GM12878 (cell line): ENCODE results near the gene GRB10. TPM values are rescaled to one million over a fixed set of nuclear protein-coding genes. Genes with fewer than 3 reads are reported as not detected.

Experiments
- ATAC-seq: fragments of 200-7000 bp; cut with Tn5 transposase; 3 replicates; pipeline ENCODE4 v1.9.1; 2020; ENCODE audit warnings: mild to moderate bottlenecking, moderate library complexity
- BruUV-seq: library from RNA; stranded (reverse); fragments of 400-500 nt; replicated peaks from 2 replicates; lab custom pipeline; 2021; lab: Mats Ljungman, UMichigan
- CTCF ChIA-PET: fragments of 300-600 bp; sonication (Branson Sonifier 250); formaldehyde crosslinking; extraction: SDS; loops from one replicate; lab custom pipeline; 2021; ENCODE audit warnings: inconsistent platforms; lab: Yijun Ruan, JAX
- POLR2A ChIA-PET: fragments of 350-600 bp; formaldehyde crosslinking; extraction: SDS; loops from one replicate; lab custom pipeline; 2021; ENCODE audit warnings: inconsistent platforms; lab: Charles Lee
- RAD21 ChIA-PET: fragments of 300-600 bp; sonication (Branson Sonifier 250); formaldehyde crosslinking; loops from one replicate; lab custom pipeline; 2023; ENCODE audit warnings: antibody characterized with exemption; ENCODE audit not compliant: unreplicated experiment; lab: Charles Lee
- SMC1A ChIA-PET: fragments of 300-600 bp; sonication (Branson Sonifier 250); formaldehyde crosslinking; loops from one replicate; lab custom pipeline; 2023; ENCODE audit not compliant: unreplicated experiment, uncharacterized antibody; lab: Charles Lee
- DNase-seq: peaks from one replicate; pipeline ENCODE4 v3.0.0-alpha.2; 2011; ENCODE audit warnings: low read depth, low spot score
- FAIRE-seq: peaks from 3 replicates; lab custom pipeline; 2011; peaks lifted over from hg19 to GRCh38; lab: Jason Lieb, UNC
- H2AFZ ChIP-seq: 2 replicates; pipeline ENCODE4 v1.6.0; 2011; ENCODE audit warnings: low read depth, low read length, control low read depth; ENCODE audit not compliant: control insufficient read depth
- H3K27ac ChIP-seq: 2 replicates; pipeline ENCODE4 v1.5.1; 2011; ENCODE audit warnings: control low read depth; ENCODE audit not compliant: control insufficient read depth, insufficient read depth
- H3K27me3 ChIP-seq, 2 experiments: replicated peaks in 1 of 2; 2 replicates each; pipeline versions ENCODE4 v1.6.0 to v1.6.1; 2011; ENCODE audit warnings: low read length in 1 of 2; ENCODE audit not compliant: control insufficient read depth in 2 of 2, insufficient read depth in 2 of 2
- H3K36me3 ChIP-seq, 2 experiments: 2 replicates each; pipeline ENCODE4 v1.5.1; 2011; ENCODE audit warnings: low read length in 1 of 2; ENCODE audit not compliant: control insufficient read depth in 2 of 2, insufficient read depth in 2 of 2
- H3K4me1 ChIP-seq: 2 replicates; pipeline ENCODE4 v1.6.1; 2011; ENCODE audit warnings: mild to moderate bottlenecking, low read length, moderate library complexity, mixed read lengths; ENCODE audit not compliant: control insufficient read depth, insufficient read depth
- H3K4me2 ChIP-seq: 2 replicates; pipeline ENCODE4 v1.6.0; 2011; ENCODE audit warnings: control low read depth; ENCODE audit not compliant: control insufficient read depth, insufficient read depth
- H3K4me3 ChIP-seq: fragments of 200-600 bp; sonication (generic); 2 replicates; pipeline ENCODE4 v1.5.1; 2016
- H3K79me2 ChIP-seq: 2 replicates; pipeline ENCODE4 v1.6.0; 2011; ENCODE audit warnings: low read length; ENCODE audit not compliant: control insufficient read depth, insufficient read depth
- H3K9ac ChIP-seq: 2 replicates; pipeline ENCODE4 v1.8.0; 2011; ENCODE audit warnings: low read length, control low read depth, mixed read lengths; ENCODE audit not compliant: control insufficient read depth, insufficient read depth
- H3K9me3 ChIP-seq: replicated peaks from 3 replicates; pipeline ENCODE4 v1.5.1; 2011; ENCODE audit warnings: mild to moderate bottlenecking, low read length; ENCODE audit not compliant: control insufficient read depth, insufficient read depth
- H4K20me1 ChIP-seq: 2 replicates; pipeline ENCODE4 v1.6.0; 2011; ENCODE audit not compliant: control insufficient read depth, insufficient read depth
- BMI1 ChIP-seq: fragments of 450-650 bp; IDR thresholded peaks from 2 replicates; pipeline ENCODE4 v1.6.1; 2016; ENCODE audit warnings: mild to moderate bottlenecking, moderate library complexity, borderline replicate concordance
- CREB1 ChIP-seq: IDR thresholded peaks from 2 replicates; pipeline ENCODE4 v1.6.1; 2012; ENCODE audit warnings: low read depth, mild to moderate bottlenecking, inconsistent platforms
- DPF2 ChIP-seq: fragments of 450-650 bp; IDR thresholded peaks from 2 replicates; pipeline ENCODE4 v1.6.1; 2017; ENCODE audit warnings: mild to moderate bottlenecking
- EZH2 ChIP-seq: IDR thresholded peaks from 2 replicates; pipeline ENCODE4 v1.6.1; 2012; ENCODE audit warnings: low read depth, mild to moderate bottlenecking, control low read depth, inconsistent platforms, low read length, borderline replicate concordance; ENCODE audit not compliant: control insufficient read depth
- HDGF ChIP-seq: fragments of 450-650 bp; IDR thresholded peaks from 2 replicates; pipeline ENCODE4 v1.6.1; 2016; ENCODE audit warnings: antibody characterized with exemption
- KDM1A ChIP-seq: fragments of 200-600 bp; sonication (generic); IDR thresholded peaks from 2 replicates; pipeline ENCODE4 v1.6.1; 2016; ENCODE audit warnings: borderline replicate concordance
- RELB ChIP-seq: fragments of 450-650 bp; IDR thresholded peaks from 2 replicates; pipeline ENCODE4 v1.6.1; 2017; ENCODE audit warnings: low read depth, mild to moderate bottlenecking, moderate library complexity
- SREBF2 ChIP-seq: IDR thresholded peaks from 2 replicates; pipeline ENCODE4 v1.6.1; 2012; ENCODE audit warnings: mild to moderate bottlenecking, low read length
- TBL1XR1 ChIP-seq: IDR thresholded peaks from 2 replicates; pipeline ENCODE4 v1.6.1; 2012; ENCODE audit warnings: low read depth, low read length, improper control_type of control experiment
- USF2 ChIP-seq: IDR thresholded peaks from 2 replicates; pipeline ENCODE4 v1.6.1; 2011; ENCODE audit warnings: low read depth, low read length, improper control_type of control experiment, borderline replicate concordance
- ZBTB33 ChIP-seq: fragments of 450-650 bp; IDR thresholded peaks from 2 replicates; pipeline ENCODE4 v1.6.1; 2017; ENCODE audit warnings: mild to moderate bottlenecking
- ZBTB4 ChIP-seq: fragments of 450-650 bp; formaldehyde crosslinking; IDR thresholded peaks from 2 replicates; pipeline ENCODE4 v1.4.0; 2022; ENCODE audit warnings: mild to moderate bottlenecking, moderate library complexity
- ZNF217 ChIP-seq: fragments of 450-650 bp; IDR thresholded peaks from 2 replicates; pipeline ENCODE4 v1.6.1; 2017; ENCODE audit warnings: antibody characterized with exemption, mild to moderate bottlenecking
- WGBS: methylation state at CpG from one replicate; pipeline ENCODE4 v1.1.6; 2016; ENCODE audit warnings: low lambda C conversion rate; ENCODE audit not compliant: insufficient replicate concordance, insufficient coverage; ENCODE audit errors: missing lambda C conversion rate; 5-methylcytosine and 5-hydroxymethylcytosine counted together
- in situ Hi-C: fragments of 300-500 bp; cut with MboI; formaldehyde crosslinking; loops from 9 replicates; pipeline ENCODE4 v1.14.3; 2018; ENCODE audit warnings: mixed read lengths
- intact Hi-C: fragments of 100-400 bp; cut with micrococcal nuclease; formaldehyde crosslinking; loops from one replicate; pipeline ENCODE4 v1.14.2; 2022; ENCODE audit not compliant: unreplicated experiment
- polyA plus RNA-seq, 11 experiments: library from polyadenylated mRNA; depleted of rRNA in 4 of 11; unstranded in 6 of 11; stranded (reverse) in 5 of 11; fragments of >200 nt; fragmentation: Nextera tagmentation in 4 of 11; fragmentation: Illumina TruSeq in 1 of 11; extraction: Ambion mirVana in 4 of 11; extraction: Trizol in 1 of 11; gene quantifications; 1 replicate in 1 of 11; 2 replicates in 10 of 11; pipeline versions ENCODE4 v1.2.1 to v1.2.3, GENCODE V29; 2011 to 2016; ENCODE audit warnings: inconsistent platforms in 2 of 11, missing spikeins in 2 of 11, low read depth in 1 of 11
- total RNA-seq, 4 experiments: library from RNA; depleted of rRNA in 3 of 4; stranded (reverse); fragments of >200 nt in 3 of 4; fragmentation: Illumina TruSeq in 1 of 4; extraction: Trizol in 1 of 4; gene quantifications; 2 replicates each; pipeline versions ENCODE4 v1.2.1 to v1.2.3, GENCODE V29; 2013 to 2021
- TF ChIP-seq, protein P1 (sequence below): IDR thresholded peaks from 2 replicates; pipeline ENCODE4 v1.6.1; 2011; ENCODE audit warnings: mild to moderate bottlenecking, low read depth, low read length, moderate library complexity; ENCODE audit not compliant: insufficient replicate concordance

The GRB10 gene
- total and polyA plus RNA-seq, 10 of the 15 experiments (the other 5 are each of a cell fraction or from before 2014, with no cell fraction given), result 0.04 to 0.33 TPM; not detected in 8

DNA sequence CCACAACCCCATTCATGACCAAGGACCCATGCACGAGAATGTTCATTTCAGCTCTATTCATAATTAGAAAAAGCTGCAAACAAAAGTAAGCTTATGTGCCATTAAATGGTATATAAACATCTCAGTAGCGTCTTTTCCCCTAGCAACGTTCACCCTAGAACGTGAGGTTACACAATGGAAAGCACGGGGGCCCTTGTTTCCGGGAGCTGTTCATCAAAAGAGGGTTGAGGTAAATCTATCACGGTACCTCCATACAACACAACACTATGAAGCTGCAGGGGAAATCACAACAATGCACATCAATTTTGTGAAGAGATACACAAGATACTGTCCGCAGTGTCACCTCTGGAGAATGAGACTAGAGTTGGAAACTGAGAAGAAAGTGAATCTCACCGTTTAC, 136.6 kb downstream of the GRB10 start:
- H2AFZ ChIP-seq, result no peak overlapping the region
- BruUV-seq, result no TSS peak
- no peak overlapping the region for H3K4me3 ChIP-seq
- no peak overlapping the region for H3K4me2 ChIP-seq
- in situ Hi-C loops (no loop called here), intact Hi-C loops (no loop called here)
- no peak for ATAC-seq
- H3K4me1 ChIP-seq, result no peaks in the 10 kb centered on the region
- no peaks in the 10 kb centered on the region for H4K20me1 ChIP-seq
- 52% methylated on average over 9 of the region's 9 CpGs for WGBS
- TF ChIP-seq, protein P1, sequence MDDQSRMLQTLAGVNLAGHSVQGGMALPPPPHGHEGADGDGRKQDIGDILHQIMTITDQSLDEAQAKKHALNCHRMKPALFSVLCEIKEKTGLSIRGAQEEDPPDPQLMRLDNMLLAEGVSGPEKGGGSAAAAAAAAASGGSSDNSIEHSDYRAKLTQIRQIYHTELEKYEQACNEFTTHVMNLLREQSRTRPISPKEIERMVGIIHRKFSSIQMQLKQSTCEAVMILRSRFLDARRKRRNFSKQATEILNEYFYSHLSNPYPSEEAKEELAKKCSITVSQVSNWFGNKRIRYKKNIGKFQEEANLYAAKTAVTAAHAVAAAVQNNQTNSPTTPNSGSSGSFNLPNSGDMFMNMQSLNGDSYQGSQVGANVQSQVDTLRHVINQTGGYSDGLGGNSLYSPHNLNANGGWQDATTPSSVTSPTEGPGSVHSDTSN, result no peak
- no peak for TF ChIP-seq EZH2
- TF ChIP-seq HDGF, result no peak
- no peak for TF ChIP-seq BMI1
- TF ChIP-seq ZBTB4 (CRISPR knock-in tag), result no peak
- TF ChIP-seq RELB, result no peak
- TF ChIP-seq ZNF217, result no peak
- no peak for TF ChIP-seq TBL1XR1
- no peak for TF ChIP-seq DPF2
- TF ChIP-seq CREB1, result no peak
- TF ChIP-seq KDM1A, result no peak
- TF ChIP-seq SREBF2, result no peak
- TF ChIP-seq USF2, result no peak
- TF ChIP-seq ZBTB33, result no peak
- H3K27ac ChIP-seq, result no peak overlapping the region
- ChIA-PET POLR2A (no interaction called here), CTCF (no interaction called here), SMC1A (interaction anchor here (0.7 kb wide), 1 partner anchor 33 kb away, joined by 3 read pairs; no protein-coding TSS in a partner anchor), RAD21 (no interaction called here)
- no peaks in the 10 kb centered on the region for H3K36me3 ChIP-seq
- FAIRE-seq, result no peak
- no peaks in the 10 kb centered on the region for H3K79me2 ChIP-seq
- H3K9ac ChIP-seq, result no peak overlapping the region
- DNase-seq, result no peak
- no peaks in the 10 kb centered on the region for H3K9me3 ChIP-seq
- peaks cover 1 to 6% of the 10 kb centered on the region in 2 experiments; a peak in 2 of 4 replicates for H3K27me3 ChIP-seq
